Stimulated activated CD8-positive, alpha-beta memory T cell treated with anti-CD3 and anti-CD28 coated beads, Interleukin-15, amount 100 ng/mL, for 48 hours (primary cell): Measurements from ENCODE around the gene NPAS2.

Experiments used
- DNase-seq, 2 donors: peaks; one replicate each; pipeline ENCODE4 v3.0.0-alpha.2; 2020; ENCODE audit warnings: low read depth in 2 of 2

NPAS2 gene

GRCh38 chr2:100941646-100942240, 121.8 kb downstream of the NPAS2 start:
- no peak for DNase-seq

DNA sequence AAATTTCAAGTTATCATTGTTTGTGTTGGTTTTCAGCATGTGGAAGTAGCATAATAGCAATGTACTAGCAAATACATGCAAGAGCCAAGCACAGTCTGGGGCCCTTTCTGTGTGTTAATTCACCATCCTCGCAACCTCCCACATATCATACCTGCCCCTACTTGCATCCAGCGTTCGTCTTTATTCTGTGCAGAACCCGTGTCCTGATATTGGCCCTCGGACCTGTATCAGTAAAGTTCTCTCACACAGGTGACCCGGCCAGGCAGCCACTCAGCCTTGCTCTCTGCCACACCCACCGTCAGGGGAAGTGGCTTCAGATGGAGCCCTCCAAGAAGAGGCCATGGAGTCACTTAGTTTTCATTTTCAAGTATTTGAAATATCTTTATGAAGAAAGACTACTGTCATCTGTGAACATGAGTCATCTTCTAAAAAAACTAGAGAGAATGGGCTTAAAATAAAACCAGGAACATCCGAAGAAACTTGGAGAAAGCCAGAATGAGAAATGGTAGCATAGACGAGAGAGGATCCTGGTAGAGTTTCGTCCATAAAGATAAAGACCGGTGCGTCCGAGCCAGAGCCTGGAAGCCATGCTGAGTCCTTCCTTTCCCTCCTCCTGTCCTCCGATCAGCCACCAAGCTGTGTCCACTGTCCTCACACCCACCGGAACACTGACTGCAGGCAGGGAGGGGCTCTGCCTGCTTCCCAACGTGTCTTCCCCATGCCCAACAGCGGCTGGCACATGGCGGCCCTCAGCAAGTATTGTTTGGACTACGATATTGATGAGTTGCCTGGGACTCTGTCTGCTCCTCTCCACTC, 124.9 kb downstream of the NPAS2 start:
- DNase-seq: no peak

GRCh38 chr2:100945433-100945740, 125.4 kb downstream of the NPAS2 start:
- no peak for DNase-seq

- DNase-seq: no peak
Observed at GRCh38 chr2:100945930-100946607, 126.1 kb downstream of the NPAS2 start.

GRCh38 chr2:100948942-100949811, 129.2 kb downstream of the NPAS2 start:
- no peak for DNase-seq

DNA sequence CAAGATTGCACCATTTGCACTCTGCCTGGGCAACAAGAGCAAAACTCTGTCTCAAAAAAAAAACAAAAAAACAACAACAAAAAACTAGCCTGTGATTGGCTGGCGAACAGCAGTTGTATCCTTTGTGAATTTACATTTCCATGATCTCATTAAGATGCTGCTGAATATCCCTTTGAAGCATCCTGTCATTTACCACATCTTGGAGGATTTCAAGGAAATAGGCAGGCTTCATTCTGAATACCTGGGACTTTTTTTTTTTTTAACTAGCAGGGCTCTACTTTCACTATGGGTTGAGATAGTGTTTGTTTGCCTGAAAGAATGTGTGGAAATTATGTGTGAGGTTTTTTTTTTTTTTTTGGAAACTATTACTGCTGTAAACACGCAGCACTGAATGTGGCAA, 132.6 kb downstream of the NPAS2 start:
- DNase-seq: no peak

DNA sequence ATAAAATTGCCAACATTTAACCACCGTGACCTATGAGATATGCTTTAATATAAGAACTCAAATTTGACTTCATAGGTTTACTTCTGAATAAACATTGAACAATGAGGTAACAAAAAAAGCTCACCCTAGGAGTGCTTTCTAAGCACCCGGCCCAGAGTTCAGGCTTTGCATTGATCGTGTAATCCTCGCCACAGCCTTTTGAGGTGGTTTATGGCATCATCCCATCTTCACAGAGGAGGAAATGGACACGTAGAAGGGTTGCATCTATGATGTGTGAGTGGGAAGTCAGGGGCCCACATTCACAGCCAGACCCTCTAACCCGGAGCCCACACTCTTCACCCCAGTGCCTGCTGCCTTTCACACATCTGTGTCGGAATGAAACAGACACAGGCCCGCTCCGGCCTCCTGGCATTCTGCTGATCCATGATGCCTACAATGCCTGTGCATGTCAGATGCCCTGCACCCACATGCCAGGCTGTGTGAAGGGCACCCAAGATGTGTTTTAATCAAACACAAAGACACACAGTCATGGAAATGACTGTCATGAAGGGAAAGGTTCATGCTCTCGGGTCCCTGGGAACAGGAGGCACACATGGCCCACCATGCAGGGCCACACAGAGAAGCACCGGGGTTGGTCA, 133.6 kb downstream of the NPAS2 start:
- no peak for DNase-seq

- DNase-seq: no peak
Observed at GRCh38 chr2:100954044-100954420, 134.1 kb downstream of the NPAS2 start.

DNA sequence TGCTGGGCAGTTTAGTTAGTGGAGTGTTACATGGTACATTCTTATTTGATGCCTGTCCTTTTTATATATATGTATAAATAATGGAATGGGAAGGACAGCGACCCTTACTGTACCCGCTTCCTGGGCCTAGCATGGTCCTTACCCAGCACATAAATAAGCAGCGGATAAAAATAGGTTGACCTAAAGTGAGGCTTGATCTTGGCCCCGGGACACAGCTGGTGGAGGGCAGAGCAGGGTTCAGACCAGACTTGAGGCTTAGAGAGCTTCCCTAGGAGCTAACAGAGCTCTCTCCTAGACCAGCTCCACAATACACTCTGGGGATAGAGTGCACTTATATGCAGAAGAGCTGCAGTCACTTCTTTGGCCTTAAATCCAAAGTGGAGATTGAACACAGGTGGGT, 135.3 kb downstream of the NPAS2 start:
- DNase-seq: no peak

DNA sequence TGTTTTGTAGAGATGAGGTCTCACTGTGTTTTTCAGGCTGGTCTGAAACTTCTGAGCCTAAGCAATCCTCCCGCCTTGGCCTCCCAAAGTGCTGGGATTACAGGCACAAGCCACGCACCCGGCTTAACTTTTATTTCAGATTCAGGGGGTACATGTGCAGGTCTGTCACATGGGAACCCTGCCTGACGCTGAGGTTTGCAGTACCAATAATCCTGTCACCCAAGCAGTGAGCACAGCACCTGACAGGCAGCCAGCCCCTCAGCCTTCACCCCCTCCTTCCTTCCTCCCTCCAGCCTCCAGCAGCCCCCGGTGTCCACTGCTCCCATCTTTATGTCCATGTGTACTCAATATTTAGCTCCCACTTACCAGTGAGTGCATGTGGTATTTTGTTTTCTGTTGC, 136.1 kb downstream of the NPAS2 start:
- no peak for DNase-seq

- no peak for DNase-seq
Observed at GRCh38 chr2:100957996-100958653, 138.2 kb downstream of the NPAS2 start.

GRCh38 chr2:100959225-100959880, 139.4 kb downstream of the NPAS2 start:
- DNase-seq: no peak

DNA sequence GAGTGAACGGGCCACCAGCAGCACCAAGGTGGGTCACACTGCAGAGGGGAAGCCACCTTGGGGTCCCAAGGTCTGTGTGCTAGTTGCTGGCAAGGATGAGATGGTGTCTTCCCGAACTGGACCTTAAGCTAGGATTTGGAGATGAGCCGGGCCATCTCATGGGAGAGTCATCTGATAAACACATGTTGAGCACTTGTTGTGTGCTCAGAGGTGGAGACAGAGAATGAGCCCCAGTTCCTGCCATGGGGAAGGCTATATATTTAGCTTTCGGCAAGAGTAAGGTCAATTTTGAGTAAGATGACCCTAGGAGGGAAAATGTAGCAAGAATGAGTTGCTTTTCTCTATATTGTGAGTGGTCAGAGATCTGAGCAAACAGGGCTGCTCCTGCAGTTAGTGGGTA, 140.7 kb downstream of the NPAS2 start:
- no peak for DNase-seq

- DNase-seq: no peak
Observed at GRCh38 chr2:100962366-100963025, 142.6 kb downstream of the NPAS2 start.

- DNase-seq: no peak
Observed at GRCh38 chr2:100963026-100963375, 143.1 kb downstream of the NPAS2 start.

- no peak for DNase-seq
Observed at GRCh38 chr2:100964222-100964621, 144.3 kb downstream of the NPAS2 start.

DNA sequence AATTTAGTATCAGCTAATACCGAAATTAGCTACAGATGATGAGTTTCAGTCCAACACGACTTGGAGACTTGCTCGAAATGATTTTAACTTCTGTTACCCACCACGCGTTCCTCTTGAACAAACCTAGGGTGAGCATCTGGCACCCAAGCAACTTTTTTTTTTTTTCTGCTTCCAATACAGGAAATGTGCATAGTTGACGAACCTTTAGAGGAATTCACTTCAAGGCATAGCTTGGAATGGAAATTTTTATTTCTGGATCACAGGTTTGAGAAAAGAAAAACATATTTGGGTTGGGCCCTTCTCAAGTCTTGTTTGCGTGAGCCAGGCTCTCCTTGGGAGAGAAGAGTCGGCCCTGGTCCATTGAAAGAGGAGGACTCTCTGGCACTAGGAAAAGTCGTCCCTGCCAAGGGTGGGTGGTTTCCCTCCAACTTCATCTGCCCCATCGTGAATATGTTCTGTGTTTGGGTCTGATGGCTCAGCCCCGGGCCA, 144.8 kb downstream of the NPAS2 start:
- DNase-seq: no peak

GRCh38 chr2:100965596-100965995, 145.7 kb downstream of the NPAS2 start:
- no peak for DNase-seq

GRCh38 chr2:100967716-100968115, 147.8 kb downstream of the NPAS2 start:
- DNase-seq: no peak
